Type B pancreatic cell (in vitro differentiated cells): ENCODE measurements around the gene TMEM101. TPM values are rescaled to one million over a fixed set of nuclear protein-coding genes. Genes with fewer than 3 reads are reported as not detected.
A peak's percentile ranks its signal among the peaks of the same experiment; 100 is the strongest.
"Not testable (repeated sequence)": the region's sequence is repeated elsewhere in the genome, so short reads cannot be mapped to it uniquely, and the experiment has no call there.

Experiments
- DNase-seq: peaks from one replicate; pipeline ENCODE4 v3.0.0; 2021; ENCODE audit warnings: mixed read lengths; ENCODE audit not compliant: unreplicated experiment; ENCODE audit errors: extremely low spot score
- H3K27ac Mint-ChIP-seq: 2 replicates; pipeline ENCODE4 v1.8.0; 2021; ENCODE audit warnings: mild to moderate bottlenecking, mixed read lengths
- H3K27me3 Mint-ChIP-seq: 2 replicates; pipeline ENCODE4 v1.8.0; 2021; ENCODE audit warnings: mixed read lengths
- H3K36me3 Mint-ChIP-seq: 2 replicates; pipeline ENCODE4 v1.8.0; 2021; ENCODE audit warnings: mixed read lengths
- H3K4me1 Mint-ChIP-seq: one replicate; pipeline ENCODE4 v1.8.0; 2021; ENCODE audit warnings: mixed read lengths; ENCODE audit not compliant: unreplicated experiment
- H3K4me3 Mint-ChIP-seq: 2 replicates; pipeline ENCODE4 v1.8.0; 2021; ENCODE audit warnings: mild to moderate bottlenecking, mixed read lengths
- H3K9me3 Mint-ChIP-seq: 2 replicates; pipeline ENCODE4 v1.8.0; 2021; ENCODE audit warnings: mixed read lengths
- CTCF ChIP-seq: fragments of 200-600 bp; sonication (generic); conservative IDR thresholded peaks from 2 replicates; pipeline ENCODE4 v1.5.0; 2021; ENCODE audit warnings: antibody characterized with exemption, mild to moderate bottlenecking
- total RNA-seq: library from RNA; stranded (reverse); gene quantifications from 2 replicates; pipeline ENCODE4 v1.2.1, GENCODE V29; 2021; ENCODE audit warnings: low replicate concordance

TMEM101 gene
- total RNA-seq, 1 donor from 2014 or later: 33.8 TPM

GRCh38 chr17:44043272-44043696 lies 28.5 kb upstream of the TMEM101 start:
- peaks cover 11% of the 10 kb centered on the region for H3K36me3 Mint-ChIP-seq
- no peaks in the 10 kb centered on the region for H3K27me3 Mint-ChIP-seq
- H3K4me3 Mint-ChIP-seq: no peak overlapping the region
- no peaks in the 10 kb centered on the region for H3K9me3 Mint-ChIP-seq
- H3K27ac Mint-ChIP-seq: peak overlapping the region; percentile 5
- peaks cover 7% of the 10 kb centered on the region for H3K4me1 Mint-ChIP-seq
- no peak for DNase-seq
- TF ChIP-seq CTCF: no peak

- TF ChIP-seq CTCF: no peak
- Mint-ChIP-seq H3K36me3 (peaks cover 7% of the 10 kb centered on the region), H3K27ac (no peak overlapping the region), H3K4me1 (peaks cover 7% of the 10 kb centered on the region), H3K27me3 (no peaks in the 10 kb centered on the region), H3K9me3 (no peaks in the 10 kb centered on the region), H3K4me3 (no peak overlapping the region)
- DNase-seq: no peak
Measured at GRCh38 chr17:44039829-44040635, 25.3 kb upstream of the TMEM101 start.

- H3K4me1 Mint-ChIP-seq: peaks cover 7% of the 10 kb centered on the region
- no peak overlapping the region for H3K4me3 Mint-ChIP-seq
- no peaks in the 10 kb centered on the region for H3K9me3 Mint-ChIP-seq
- no peak overlapping the region for H3K27ac Mint-ChIP-seq
- no peak for TF ChIP-seq CTCF
- H3K27me3 Mint-ChIP-seq: no peaks in the 10 kb centered on the region
- DNase-seq: no peak
- peaks cover 11% of the 10 kb centered on the region for H3K36me3 Mint-ChIP-seq
Measured at GRCh38 chr17:44038604-44039011, 23.8 kb upstream of the TMEM101 start.

- DNase-seq: no peak
- peaks cover 7% of the 10 kb centered on the region for H3K4me1 Mint-ChIP-seq
- no peak overlapping the region for H3K27ac Mint-ChIP-seq
- H3K9me3 Mint-ChIP-seq: no peaks in the 10 kb centered on the region
- no peaks in the 10 kb centered on the region for H3K27me3 Mint-ChIP-seq
- no peak overlapping the region for H3K4me3 Mint-ChIP-seq
- no peak for TF ChIP-seq CTCF
- H3K36me3 Mint-ChIP-seq: peaks cover 11% of the 10 kb centered on the region
Measured at GRCh38 chr17:44037471-44037870, 22.7 kb upstream of the TMEM101 start.

GRCh38 chr17:44034688-44035087 lies 19.9 kb upstream of the TMEM101 start:
- H3K27ac Mint-ChIP-seq, H3K4me3 Mint-ChIP-seq, H3K4me1 Mint-ChIP-seq, DNase-seq, H3K27me3 Mint-ChIP-seq, H3K9me3 Mint-ChIP-seq: not testable (repeated sequence)
- H3K36me3 Mint-ChIP-seq: peaks cover 16% of the 10 kb centered on the region

- Mint-ChIP-seq H3K9me3 (no peaks in the 10 kb centered on the region), H3K27me3 (no peaks in the 10 kb centered on the region), H3K36me3 (peaks cover 14% of the 10 kb centered on the region), H3K4me3 (no peak overlapping the region), H3K4me1 (no peaks in the 10 kb centered on the region), H3K27ac (no peak overlapping the region)
- TF ChIP-seq CTCF: no peak
- DNase-seq: no peak
Measured at GRCh38 chr17:44033861-44034408, 19.2 kb upstream of the TMEM101 start.
